GM18909 (cell line): ENCODE results near the gene GALNT9.
"Not testable (repeated sequence)": the region's sequence is repeated elsewhere in the genome, so short reads cannot be mapped to it uniquely, and the experiment has no call there.

Source experiments
- ATAC-seq: cut with Tn5 transposase; IDR thresholded peaks from one replicate; pipeline ENCODE4 v1.9.1; 2021; ENCODE audit warnings: mild to moderate bottlenecking; ENCODE audit not compliant: unreplicated experiment, poor library complexity

The GALNT9 gene

DNA sequence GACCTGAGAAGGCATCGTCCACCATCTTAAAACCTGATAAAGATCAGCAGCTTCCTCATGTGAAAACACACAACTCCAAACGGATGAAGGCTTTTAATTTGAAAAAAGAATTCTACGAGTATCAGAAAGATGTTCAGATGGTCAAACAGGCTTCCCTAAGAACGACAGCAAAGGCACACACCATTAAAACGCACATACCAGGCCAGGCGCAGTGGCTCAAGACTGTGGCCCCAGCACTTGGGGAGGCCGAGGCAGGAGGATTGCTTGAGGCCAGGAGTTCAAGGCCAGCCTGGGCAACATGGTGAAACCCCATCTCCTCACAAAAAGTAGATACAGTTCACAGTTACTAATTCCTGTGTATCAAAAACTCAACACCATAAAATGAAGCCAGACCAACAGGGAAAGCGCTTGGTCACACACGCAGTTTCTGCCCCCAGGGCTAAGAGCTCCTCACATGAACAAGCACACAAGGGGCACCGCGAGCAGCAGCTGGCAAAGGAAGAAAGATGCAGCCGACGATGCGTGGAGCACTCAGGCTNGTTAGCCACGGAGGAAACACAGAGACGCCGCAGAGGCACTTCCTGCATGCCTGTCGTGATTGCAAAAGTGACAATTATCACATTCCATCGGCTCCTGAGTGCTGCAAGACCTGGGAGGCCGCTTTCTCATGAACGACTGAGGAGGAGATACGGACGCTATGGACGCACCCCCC, 107.1 kb downstream of the GALNT9 start:
- ATAC-seq: no peak

DNA sequence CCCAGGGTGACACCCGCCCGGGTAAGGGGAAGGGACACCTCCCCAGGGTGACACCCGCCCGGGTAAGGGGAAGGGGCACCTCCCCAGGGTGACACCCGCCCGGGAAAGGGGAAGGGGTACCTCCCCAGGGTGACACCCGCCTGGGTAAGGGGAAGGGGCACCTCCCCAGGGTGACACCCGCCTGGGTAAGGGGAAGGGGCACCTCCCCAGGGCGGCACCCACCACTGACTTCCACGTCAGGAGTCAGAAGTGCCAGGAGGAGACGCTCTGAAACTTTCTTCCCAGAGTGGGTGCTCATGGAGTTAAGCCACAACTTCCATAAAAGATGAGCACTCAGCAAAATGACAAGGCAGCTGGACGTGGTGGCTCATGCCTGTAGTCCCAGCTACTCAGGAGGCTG, 109.6 kb downstream of the GALNT9 start:
- not testable (repeated sequence) for ATAC-seq

DNA sequence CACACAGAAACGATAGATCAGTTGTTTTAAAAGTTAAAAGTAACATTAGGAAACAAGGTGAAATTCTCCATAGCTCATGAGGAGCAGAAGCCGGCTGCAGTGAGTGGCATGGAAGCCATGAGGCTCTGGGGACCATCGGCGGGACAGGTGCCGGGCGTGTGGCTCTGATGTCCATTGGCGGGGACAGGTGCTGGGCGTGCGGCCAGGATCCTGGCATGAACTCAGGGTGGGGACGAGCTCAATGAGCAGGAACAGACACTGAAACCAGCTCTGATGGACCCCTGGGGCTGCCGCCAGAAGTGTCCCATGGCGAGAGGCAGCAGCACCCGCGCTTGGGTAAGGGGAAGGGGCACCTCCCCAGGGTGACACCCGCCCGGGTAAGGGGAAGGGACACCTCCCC, 110.1 kb downstream of the GALNT9 start:
- ATAC-seq: no peak

DNA sequence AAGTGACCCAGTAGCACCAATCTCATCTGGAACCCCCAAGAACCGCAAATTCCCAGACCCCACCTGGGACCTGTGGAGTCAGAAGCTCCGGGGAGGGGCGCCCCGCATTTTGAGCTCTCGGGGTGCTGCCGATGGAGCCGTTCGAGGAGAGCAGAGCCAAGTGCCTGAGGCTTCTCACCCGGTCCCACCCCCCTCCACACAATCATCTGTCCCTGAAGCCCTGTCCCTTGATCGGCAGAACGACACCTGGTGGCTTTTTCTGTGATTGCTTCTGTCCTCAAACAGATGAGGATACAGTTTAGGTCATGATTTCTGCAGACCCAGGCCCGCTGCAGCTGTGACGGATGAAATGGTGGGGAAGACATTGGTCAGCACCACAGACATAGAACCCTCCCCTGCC, 110.5 kb downstream of the GALNT9 start:
- no peak for ATAC-seq

DNA sequence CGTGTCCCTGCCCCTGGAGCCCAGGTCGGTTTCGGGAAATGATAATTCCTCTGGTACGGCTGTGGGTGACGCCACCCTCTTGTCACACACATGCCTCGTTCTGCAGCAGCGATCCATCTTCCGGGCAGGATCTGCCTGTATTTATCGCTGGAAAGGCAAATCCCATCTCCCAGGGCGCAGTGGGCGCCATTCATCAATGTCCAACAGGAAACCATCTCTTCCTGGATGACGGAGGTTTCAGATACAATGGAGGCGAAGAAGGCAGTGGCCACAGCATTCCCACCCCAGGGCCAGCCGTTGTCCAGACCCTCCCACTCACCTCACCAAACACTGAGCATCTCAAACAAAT, 110.9 kb downstream of the GALNT9 start:
- ATAC-seq: no peak

DNA sequence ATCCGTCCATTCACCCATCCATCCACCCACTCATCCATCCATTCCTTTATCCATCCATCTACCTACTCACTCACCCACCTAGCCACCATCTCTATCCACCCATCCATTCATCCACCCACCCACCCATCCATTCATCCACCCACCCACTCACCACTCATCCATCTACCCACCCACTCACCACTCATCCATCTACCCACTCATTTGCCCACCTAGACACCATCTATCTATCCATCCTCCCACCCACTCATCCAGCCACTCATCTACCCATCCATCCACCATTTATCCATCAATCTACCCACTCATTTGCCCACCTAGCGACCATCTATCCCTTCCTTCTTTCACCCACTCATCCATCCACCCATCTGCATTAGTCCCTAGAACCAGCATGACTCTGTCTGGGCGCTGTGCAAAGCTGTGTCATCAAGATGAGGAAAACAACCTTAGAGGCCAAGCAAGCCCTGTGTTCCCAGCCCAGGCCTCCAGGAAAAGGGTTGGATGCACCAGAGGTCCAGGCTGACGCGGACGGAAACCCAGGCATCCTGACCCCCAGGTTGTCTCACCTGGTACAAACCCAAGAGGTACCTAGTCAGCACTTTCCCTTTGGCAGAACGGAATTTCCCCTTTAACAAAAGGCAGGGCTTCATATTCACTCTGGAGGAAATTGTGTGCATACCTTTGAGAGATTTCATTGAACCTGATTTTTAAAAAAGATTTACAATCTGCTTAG, 111.4 kb downstream of the GALNT9 start:
- no peak for ATAC-seq

DNA sequence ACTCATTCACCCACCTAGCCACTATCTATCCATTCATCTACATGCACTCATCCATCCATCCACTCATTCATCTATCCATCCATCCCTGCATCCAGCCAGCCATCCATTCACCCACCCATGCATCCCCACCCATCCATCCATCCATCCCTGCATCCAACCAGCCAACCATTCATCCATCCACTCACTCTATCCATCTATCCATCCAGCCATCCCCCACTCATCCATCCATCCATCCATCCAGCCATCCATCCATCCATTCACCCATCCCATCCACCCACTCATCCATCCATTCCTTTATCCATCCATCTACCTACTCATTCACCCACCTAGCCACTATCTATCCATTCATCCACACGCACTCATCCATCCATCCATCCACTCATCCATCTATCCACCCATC, 112.0 kb downstream of the GALNT9 start:
- no peak for ATAC-seq

DNA sequence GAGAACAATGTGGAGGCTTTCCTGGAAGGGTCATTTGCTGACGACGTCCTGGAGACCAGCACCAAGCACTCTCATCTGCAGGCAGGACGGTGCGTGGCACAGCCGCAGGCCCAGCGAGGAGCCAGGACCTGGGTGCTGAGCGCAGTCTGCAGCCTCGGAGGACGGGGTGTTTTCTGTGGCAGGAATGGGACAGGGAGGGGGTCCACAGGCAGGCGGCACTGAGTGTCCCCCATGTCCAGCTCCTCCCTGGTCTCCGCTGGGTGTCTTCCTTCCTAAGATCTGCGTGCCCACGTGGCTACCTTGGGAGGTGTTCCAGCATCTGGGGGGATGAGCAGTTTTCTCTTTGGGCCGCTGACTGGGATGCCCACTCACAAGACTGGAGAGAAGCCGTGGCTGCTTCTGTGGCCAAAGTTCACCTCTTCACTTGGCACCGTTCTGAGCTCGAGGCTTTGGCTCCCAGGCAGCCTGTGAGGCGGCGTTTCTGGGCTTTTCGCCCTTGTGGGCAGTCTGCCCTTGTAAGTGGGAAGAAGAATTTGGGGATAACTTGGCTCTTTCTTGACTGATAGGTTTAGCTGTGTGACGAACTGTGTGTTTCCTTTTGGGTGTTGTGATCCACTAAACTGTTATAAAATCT, 112.9 kb downstream of the GALNT9 start:
- ATAC-seq: no peak

DNA sequence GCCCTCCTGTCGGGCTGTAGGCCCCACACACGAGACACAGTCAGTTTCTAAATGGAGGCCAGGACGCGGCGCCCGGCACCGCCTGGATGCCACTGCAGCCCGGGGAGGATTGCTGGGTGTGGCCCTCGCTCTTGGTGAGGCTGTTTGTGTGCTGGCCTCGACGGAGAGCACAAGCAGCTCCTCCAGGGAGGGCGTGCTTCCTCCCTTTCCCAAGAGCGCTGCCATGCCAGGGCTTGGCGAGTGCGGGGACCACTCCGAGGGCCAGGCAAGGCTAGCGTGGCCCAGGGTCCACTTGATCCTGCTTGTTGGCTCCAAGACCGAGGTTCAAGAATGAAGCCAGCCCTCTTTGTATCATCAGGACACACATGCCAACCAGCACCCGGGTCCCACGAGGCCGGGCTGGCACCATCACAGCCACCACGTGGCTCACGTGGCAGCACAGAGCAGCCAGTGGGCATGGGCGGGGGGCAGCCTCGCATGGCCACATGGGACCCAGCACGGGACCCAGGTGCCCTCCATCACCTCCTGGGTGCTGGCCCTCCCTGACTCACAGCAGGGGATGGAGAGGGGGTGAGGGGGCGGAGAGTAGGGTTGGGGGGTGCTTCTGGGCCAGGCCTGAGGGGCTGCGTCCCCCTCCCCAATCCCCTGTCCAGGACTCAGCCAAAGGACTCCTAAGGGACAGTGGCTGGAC, 113.9 kb downstream of the GALNT9 start:
- no peak for ATAC-seq

DNA sequence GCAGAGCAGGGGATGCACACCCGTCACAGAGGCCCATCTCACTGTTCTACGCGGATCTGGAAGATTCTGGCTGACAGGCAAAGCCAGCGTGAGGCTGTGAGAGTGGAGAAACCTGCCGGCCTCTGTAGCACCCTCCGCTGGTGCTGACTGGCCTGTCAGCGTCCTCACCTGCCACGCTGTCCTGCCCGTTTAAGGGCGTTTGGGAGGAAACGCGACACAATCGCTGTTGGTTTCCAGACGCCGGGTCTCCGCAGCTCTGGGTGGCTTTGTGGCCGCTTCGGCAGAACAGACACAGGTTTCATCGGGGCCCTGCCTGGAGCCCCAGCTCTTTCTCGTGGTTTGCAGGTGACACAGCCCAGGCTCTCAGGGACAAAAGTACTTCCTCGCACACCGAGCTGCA, 114.5 kb downstream of the GALNT9 start:
- ATAC-seq: no peak

DNA sequence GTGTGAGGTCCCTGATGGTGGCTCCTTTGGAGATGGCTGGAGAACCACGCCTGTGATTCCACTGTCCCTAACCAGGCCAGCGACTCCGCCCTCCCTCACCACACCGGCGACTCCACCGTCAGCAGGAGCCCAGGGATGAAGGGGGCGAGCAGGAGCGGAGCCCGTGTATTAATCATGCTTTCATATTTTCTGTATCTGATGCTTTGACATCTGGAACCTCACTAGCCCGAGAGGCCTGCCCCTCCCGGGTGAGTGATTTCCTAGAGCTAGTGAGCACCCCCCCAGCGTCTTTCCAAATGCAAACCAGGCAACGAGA, 115.3 kb downstream of the GALNT9 start:
- ATAC-seq: no peak

DNA sequence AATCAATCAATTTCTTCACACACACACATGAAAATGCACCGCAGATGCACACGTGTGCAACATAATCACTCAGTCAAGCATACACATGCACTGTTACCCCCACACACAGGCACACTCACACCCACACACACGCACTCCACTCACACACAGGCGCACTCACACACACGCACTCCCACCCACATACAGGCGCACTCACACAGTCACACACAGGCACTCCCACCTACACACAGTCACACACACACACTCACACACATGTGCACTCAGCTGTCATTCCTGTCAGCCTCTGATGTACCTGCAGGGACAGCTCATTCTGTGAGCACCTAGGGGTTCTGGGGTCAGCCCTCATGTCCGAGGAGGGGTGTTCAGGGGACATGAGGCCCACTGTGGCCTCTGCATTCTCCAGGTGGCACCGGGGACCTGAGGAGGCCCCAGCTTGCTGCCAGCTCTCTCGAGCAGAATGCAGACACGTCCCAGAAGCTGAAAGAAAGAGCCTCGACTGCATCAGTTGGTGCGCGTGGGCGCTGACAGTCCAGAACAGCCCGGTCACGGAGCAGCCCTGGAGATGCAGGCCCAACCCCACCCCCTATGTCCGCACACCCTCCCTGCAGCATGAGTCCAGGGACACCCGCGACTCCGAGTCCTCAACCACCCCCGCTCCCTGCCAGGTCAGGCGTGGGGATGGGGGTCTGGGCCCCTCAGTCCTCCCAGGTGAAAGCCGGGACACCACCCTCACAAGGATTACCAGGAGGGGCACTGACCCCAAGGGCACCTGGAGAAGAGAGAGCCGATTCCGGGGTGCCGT, 115.8 kb downstream of the GALNT9 start:
- ATAC-seq: no peak

DNA sequence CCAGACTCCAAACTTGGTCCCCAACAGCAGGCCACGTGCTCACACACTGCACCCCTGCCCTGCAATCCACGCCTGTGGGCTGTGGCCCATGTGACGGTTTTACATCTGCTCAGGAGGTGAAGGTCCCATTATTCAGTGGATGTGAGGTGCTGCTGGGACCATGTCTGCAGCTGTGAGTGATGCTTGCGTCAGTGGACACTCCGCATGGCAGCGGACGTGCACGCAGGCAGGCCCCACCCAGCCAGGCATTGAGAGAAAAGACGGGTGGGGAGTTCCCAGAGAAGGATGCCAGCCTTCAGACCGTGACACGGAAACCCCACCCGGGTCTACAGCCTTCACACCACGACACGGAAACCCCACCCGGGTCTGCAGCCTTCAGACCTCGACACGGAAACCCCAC, 117.6 kb downstream of the GALNT9 start:
- ATAC-seq: no peak

DNA sequence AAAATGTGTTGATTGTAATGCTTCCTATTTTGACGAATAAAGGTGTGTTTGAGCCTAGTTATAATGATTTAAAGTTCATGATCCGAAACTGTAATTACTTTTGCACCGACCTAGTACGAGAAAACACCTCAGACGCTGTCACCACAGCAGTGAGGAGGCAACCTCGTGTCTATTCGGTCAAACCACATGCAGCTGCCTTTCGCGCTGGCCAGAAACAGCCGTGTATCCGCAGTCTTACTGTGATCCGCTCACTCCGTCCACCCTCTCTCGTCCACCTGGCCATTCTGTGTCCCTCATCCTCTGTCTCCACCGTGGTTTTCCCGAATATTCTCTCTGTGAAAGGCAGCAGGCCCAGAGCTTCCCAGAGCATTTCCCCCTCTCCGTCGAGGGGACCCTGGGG, 118.1 kb downstream of the GALNT9 start:
- no peak for ATAC-seq

DNA sequence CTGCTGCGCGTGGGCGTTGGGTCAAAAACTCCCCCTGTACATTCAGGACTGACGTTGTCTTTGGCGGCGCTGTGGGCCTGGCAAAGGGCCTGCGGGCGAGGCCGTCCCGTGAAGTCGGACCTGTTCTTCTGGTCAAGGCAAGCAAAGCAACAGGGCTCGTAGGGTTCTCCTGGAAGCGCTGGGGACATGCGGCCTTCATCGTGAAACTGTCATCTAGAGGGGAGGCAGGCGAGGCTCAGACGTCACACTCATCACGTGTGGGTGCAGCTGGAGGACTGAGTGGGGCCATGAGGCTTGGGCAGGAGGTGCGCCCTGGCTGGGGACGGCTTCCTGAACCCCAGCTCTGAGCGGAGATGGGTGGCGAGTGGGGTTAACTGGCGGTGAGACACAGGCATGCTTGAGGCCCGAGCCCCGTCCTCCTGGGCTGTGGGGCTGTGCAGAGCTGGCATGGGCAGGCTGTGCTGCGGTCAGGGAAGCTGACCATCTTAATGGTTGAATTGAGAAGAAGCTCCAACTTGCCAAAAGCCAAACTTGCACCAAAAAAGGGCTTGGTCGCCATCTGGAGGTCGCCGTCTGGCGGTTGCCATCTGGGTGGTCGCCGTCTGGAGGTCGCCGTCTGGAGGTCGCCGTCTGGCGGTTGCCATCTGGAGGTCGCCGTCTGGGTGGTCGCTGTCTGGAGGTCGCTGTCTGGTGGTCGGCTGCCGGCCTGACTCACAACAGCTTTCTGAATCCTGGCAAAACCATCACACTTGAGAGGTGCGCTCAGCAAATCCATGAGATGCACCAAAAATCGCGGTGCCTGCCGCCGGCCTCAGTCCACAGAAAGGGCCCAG, 119.0 kb downstream of the GALNT9 start:
- ATAC-seq: no peak

DNA sequence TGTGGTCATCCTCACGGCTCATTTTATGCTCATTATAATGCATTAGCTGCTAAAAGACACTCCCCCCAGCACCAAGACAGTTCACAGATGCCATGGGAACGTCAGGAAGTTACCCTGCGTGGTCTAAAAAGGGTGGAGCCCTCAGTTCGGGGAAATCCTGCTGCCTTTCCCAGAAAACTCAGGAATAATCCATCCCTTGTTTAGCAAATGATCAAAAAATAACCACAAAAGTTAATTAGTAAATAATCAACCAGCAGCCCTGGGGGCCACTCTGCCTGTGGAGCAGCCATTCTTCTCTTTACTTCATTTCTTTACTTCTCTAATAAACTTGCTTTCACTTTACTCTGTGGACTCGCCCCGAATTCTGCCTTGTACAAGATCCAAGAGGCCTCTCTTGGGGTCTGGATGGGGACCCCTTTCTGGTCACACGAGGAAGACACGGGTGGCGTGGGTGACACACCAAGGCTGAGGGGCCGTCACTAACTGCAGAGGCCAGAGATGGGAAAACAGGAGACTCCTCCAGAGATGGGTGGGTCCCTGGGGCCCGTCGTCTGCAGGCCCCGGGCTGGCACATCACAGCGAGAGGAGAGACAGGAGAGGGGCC, 119.7 kb downstream of the GALNT9 start:
- no peak for ATAC-seq

DNA sequence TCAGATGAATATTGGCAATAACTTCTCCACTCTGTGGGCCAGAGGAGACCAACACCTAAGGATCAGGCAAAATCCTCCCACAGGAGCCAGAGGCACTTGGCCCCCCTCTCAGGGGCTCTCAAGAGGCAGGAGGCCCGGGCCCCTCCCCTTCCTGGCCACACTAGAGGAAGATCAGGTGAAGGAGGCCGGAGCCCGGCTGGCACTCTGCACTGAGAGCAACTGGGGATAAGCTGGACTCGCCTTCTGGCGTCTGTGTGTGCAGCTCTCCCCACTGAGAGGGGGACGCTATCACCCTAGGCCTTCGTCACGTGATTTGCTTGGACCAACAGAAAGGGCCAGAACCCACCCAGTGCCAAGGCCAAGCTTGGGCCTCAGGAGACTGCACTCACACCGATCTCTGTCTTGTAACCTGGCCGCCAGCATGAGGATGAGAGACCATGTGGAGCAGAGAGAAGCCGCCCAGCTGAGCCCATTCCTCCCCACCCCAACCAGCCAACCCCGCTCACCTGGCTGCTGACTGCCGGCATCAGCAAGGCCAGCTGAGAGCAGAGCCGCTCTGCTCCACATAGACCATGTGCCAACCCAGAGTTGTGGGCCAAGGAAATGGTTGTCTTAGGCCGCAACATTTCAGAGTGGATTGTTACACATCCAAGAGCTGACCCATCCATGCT, 121.1 kb downstream of the GALNT9 start:
- ATAC-seq: no peak

DNA sequence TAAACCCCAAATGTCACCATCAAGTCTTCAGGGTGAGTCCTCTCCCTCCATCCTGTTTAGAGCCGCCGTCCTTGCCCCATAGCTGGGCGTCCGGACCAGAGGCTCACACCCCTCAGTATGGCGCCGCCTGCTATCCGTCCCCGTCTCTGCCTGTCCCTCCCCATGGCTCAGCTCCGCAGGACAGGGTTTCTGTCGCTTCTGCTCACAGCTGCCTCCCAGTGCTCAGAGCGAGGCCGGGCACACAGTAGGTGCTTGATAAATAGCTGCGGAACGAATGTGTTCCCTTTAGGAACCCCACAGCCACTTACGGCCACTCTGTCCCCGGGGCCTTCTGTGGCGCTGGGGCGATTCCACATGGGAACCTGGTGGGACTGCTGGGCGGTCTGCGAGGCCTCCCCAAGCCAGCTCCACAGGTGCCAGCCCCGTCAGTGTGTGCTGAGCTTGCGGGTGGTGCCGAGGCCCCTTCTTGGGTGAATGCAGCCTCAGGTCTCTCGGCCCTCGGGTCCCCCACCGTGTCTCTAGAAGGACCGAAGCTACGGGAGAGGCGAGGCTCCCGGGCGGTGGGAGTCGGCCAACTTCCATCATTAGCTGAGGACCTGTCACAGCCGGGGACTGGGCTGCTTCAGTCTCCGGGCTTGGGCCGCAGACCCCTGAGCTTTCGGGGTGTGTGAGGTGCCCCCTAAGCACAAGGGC, 122.2 kb downstream of the GALNT9 start:
- no peak for ATAC-seq
